DOHH2 (cell line): ENCODE data around the gene BICDL1.

Source experiments
- H3F3A ChIP-seq: fragments of 200-600 bp; sonication (generic), shearing (Covaris generic); 2 replicates; pipeline ENCODE4 v1.6.0; 2016; ENCODE audit warnings: antibody characterized with exemption, mild to moderate bottlenecking; ENCODE audit not compliant: control insufficient read depth, insufficient read depth
- H3K27ac ChIP-seq: fragments of 200-600 bp; sonication (generic); 2 replicates; pipeline ENCODE4 v1.5.1; 2014; ENCODE audit warnings: low read depth, mild to moderate bottlenecking, low read length, moderate library complexity
- H3K27me3 ChIP-seq: fragments of 200-600 bp; sonication (generic); 2 replicates; pipeline ENCODE4 v1.6.1; 2014; ENCODE audit warnings: mild to moderate bottlenecking, low read length, mixed read lengths; ENCODE audit not compliant: control insufficient read depth
- H3K36me3 ChIP-seq: fragments of 200-600 bp; sonication (generic); 2 replicates; pipeline ENCODE4 v1.6.1; 2014; ENCODE audit warnings: mild to moderate bottlenecking, low read length, moderate library complexity, mixed read lengths; ENCODE audit not compliant: control insufficient read depth
- H3K4me1 ChIP-seq: fragments of 200-600 bp; sonication (generic); 2 replicates; pipeline ENCODE4 v1.6.1; 2014; ENCODE audit warnings: mild to moderate bottlenecking, low read length, mixed read lengths; ENCODE audit not compliant: control insufficient read depth
- H3K4me2 ChIP-seq: fragments of 200-600 bp; sonication (generic); 2 replicates; pipeline ENCODE4 v1.6.0; 2014; ENCODE audit warnings: mild to moderate bottlenecking, low read length, moderate library complexity
- H3K4me3 ChIP-seq: fragments of 200-600 bp; sonication (generic); 2 replicates; pipeline ENCODE4 v1.5.1; 2014; ENCODE audit warnings: mild to moderate bottlenecking, low read length, mixed read lengths
- H3K79me2 ChIP-seq: fragments of 200-600 bp; sonication (generic); 2 replicates; pipeline ENCODE4 v1.6.1; 2014; ENCODE audit warnings: mild to moderate bottlenecking, low read length, mixed read lengths; ENCODE audit not compliant: control insufficient read depth
- H3K9me2 ChIP-seq: fragments of 200-600 bp; sonication (generic); replicated peaks from 2 replicates; pipeline ENCODE4 v1.6.1; 2014; ENCODE audit warnings: mild to moderate bottlenecking, low read length, mixed read lengths; ENCODE audit not compliant: control insufficient read depth
- H3K9me3 ChIP-seq: fragments of 200-600 bp; sonication (generic); 2 replicates; pipeline ENCODE4 v1.6.1; 2014; ENCODE audit warnings: antibody characterized with exemption, low read length, mixed read lengths; ENCODE audit not compliant: control insufficient read depth, insufficient read depth
- H4K20me1 ChIP-seq: fragments of 200-600 bp; sonication (generic); 2 replicates; pipeline ENCODE4 v1.6.0; 2014; ENCODE audit warnings: low read depth, mild to moderate bottlenecking, antibody characterized with exemption, low read length, moderate library complexity; ENCODE audit not compliant: control insufficient read depth, insufficient read depth
- EZH2phosphoT487 ChIP-seq: fragments of 200-600 bp; sonication (generic); IDR thresholded peaks from 2 replicates; pipeline ENCODE4 v1.6.1; 2017; ENCODE audit warnings: borderline replicate concordance, mild to moderate bottlenecking, antibody characterized with exemption, low read length, moderate library complexity, mixed read lengths
- TF ChIP-seq, protein P1 (sequence below): fragments of 200-600 bp; sonication (generic); IDR thresholded peaks from one replicate; pipeline ENCODE4 v1.5.1; 2014; ENCODE audit warnings: antibody characterized with exemption, mild to moderate bottlenecking, low read depth, low read length; ENCODE audit not compliant: poor library complexity, severe bottlenecking

BICDL1 gene, protein sequence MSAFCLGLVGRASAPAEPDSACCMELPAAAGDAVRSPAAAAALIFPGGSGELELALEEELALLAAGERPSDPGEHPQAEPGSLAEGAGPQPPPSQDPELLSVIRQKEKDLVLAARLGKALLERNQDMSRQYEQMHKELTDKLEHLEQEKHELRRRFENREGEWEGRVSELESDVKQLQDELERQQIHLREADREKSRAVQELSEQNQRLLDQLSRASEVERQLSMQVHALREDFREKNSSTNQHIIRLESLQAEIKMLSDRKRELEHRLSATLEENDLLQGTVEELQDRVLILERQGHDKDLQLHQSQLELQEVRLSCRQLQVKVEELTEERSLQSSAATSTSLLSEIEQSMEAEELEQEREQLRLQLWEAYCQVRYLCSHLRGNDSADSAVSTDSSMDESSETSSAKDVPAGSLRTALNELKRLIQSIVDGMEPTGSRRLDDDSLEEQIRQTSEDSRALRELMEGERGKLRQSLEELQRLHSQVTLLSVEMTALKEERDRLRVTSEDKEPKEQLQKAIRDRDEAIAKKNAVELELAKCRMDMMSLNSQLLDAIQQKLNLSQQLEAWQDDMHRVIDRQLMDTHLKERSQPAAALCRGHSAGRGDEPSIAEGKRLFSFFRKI

GRCh38 chr12:119988472-119989360, at the start of gene BICDL1:
TSS of gene BICDL1 (plus strand) at chr12:119989236. CDS start at chr12:119989869, 633 bp downstream.
- Histone ChIP-seq H3K27ac (peak within 1 kb of the TSS; percentile 53), H3K27me3 (peaks cover 18% of the 10 kb centered on the region)

DNA sequence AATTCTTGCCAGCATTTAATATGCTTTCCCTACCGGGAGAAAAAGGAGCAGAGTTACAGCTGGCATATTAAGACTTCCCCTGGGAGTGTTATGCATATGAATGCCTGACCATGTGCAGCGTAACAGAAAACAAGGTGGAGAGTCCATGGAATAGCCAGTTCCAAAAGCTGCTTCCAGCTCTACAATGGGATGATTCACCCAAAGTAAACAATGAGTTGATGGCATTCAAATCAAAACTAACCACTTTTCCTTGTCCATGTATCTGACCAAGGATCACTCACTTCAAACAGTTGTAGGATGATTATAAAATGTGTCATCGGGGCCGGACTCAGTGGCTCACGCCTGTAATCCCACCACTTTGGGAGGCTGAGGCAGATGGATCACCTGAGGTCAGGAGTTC, 48.1 kb upstream of the BICDL1 start:
- Histone ChIP-seq H3K4me1 (no peaks in the 10 kb centered on the region), H3K79me2 (no peaks in the 10 kb centered on the region), H4K20me1 (no peaks in the 10 kb centered on the region), H3K27me3 (peaks cover 2% of the 10 kb centered on the region; the same call in 1 of the 2 replicates), H3F3A (no peaks in the 10 kb centered on the region), H3K9me3 (no peaks in the 10 kb centered on the region), H3K4me2 (no peak overlapping the region), H3K36me3 (no peaks in the 10 kb centered on the region), H3K4me3 (no peak overlapping the region), H3K27ac (no peak overlapping the region), H3K9me2 (no peaks in the 10 kb centered on the region)
- no peak for TF ChIP-seq EZH2phosphoT487
- TF ChIP-seq, protein P1, sequence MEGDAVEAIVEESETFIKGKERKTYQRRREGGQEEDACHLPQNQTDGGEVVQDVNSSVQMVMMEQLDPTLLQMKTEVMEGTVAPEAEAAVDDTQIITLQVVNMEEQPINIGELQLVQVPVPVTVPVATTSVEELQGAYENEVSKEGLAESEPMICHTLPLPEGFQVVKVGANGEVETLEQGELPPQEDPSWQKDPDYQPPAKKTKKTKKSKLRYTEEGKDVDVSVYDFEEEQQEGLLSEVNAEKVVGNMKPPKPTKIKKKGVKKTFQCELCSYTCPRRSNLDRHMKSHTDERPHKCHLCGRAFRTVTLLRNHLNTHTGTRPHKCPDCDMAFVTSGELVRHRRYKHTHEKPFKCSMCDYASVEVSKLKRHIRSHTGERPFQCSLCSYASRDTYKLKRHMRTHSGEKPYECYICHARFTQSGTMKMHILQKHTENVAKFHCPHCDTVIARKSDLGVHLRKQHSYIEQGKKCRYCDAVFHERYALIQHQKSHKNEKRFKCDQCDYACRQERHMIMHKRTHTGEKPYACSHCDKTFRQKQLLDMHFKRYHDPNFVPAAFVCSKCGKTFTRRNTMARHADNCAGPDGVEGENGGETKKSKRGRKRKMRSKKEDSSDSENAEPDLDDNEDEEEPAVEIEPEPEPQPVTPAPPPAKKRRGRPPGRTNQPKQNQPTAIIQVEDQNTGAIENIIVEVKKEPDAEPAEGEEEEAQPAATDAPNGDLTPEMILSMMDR: no peak

More at GRCh38 chr12:119988472-119989360, at the start of gene BICDL1:
- peaks cover 13% of the 10 kb centered on the region for H3K79me2 ChIP-seq
- H3K9me2 ChIP-seq: no peaks in the 10 kb centered on the region
- H3K9me3 ChIP-seq: no peaks in the 10 kb centered on the region
- peaks cover 4% of the 10 kb centered on the region; the same call in 1 of the 2 replicates for H4K20me1 ChIP-seq
- TF ChIP-seq, protein P1: peak; percentile 38
- TF ChIP-seq EZH2phosphoT487: no peak
- peaks cover 4% of the 10 kb centered on the region; the same call in 1 of the 2 replicates for H3K36me3 ChIP-seq
- peak within 1 kb of the TSS; percentile 97 for H3K4me2 ChIP-seq
- peaks cover 29% of the 10 kb centered on the region for H3K4me1 ChIP-seq
- peak within 1 kb of the TSS; percentile 89 for H3K4me3 ChIP-seq
- H3F3A ChIP-seq: peaks cover 4% of the 10 kb centered on the region; the same call in 1 of the 2 replicates

- H3K79me2 ChIP-seq: no peaks in the 10 kb centered on the region
- H3F3A ChIP-seq: no peaks in the 10 kb centered on the region
- no peaks in the 10 kb centered on the region for H4K20me1 ChIP-seq
- no peak overlapping the region for H3K4me2 ChIP-seq
- H3K27ac ChIP-seq: no peak overlapping the region
- H3K36me3 ChIP-seq: no peaks in the 10 kb centered on the region
- no peaks in the 10 kb centered on the region for H3K9me3 ChIP-seq
- H3K4me3 ChIP-seq: no peak overlapping the region
- peaks cover 2% of the 10 kb centered on the region; the same call in 1 of the 2 replicates for H3K27me3 ChIP-seq
- TF ChIP-seq EZH2phosphoT487: no peak
- TF ChIP-seq, protein P1: no peak
- no peaks in the 10 kb centered on the region for H3K9me2 ChIP-seq
- no peaks in the 10 kb centered on the region for H3K4me1 ChIP-seq
Measured at GRCh38 chr12:119942386-119942785, 46.6 kb upstream of the BICDL1 start.
